Measurements from ENCODE around the gene RAB28.
"Not testable (repeated sequence)": the region's sequence is repeated elsewhere in the genome, so short reads cannot be mapped to it uniquely, and the experiment has no call there.

The RAB28 gene

DNA sequence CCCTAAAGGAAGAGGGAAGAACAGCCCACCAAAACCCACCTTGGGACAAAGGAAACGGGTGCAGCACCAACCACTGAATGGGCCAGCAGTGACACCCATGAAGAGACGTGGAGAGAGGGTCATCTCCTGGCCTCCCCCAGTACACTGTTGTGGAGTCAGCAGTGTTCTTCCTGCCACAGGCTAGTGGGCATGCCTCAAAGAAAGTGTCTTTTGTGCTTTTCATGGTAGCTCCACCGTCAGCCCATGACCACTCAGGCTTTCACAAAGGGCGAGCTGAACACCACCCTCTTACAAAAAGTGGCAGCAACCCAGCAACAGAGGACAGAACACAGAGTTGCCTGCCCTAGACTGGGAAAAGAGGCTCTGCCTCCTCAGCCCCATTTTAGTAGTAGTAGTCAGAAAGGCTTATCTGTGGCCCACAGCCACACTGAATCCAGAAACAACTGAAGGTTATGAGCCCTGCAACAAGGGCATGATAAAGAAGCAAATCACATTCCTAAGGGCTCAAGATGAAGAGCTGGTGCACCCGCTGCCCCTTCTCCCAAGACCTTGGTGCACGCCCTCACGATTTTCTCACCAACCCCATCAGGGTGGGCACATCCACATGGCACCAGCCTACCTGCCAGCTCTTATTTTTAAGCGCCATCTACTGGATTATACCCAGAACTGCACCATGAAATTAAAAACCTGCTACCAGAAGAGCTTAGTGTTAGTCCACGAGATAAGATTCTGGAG, 53.1 kb downstream of the RAB28 start:
- no peak overlapping the region for H3K4me3 ChIP-seq (ENCODE audit: low read depth, low read length)
- DNase-seq (ENCODE audit: low read depth) = no peak
- TF ChIP-seq, protein P1, sequence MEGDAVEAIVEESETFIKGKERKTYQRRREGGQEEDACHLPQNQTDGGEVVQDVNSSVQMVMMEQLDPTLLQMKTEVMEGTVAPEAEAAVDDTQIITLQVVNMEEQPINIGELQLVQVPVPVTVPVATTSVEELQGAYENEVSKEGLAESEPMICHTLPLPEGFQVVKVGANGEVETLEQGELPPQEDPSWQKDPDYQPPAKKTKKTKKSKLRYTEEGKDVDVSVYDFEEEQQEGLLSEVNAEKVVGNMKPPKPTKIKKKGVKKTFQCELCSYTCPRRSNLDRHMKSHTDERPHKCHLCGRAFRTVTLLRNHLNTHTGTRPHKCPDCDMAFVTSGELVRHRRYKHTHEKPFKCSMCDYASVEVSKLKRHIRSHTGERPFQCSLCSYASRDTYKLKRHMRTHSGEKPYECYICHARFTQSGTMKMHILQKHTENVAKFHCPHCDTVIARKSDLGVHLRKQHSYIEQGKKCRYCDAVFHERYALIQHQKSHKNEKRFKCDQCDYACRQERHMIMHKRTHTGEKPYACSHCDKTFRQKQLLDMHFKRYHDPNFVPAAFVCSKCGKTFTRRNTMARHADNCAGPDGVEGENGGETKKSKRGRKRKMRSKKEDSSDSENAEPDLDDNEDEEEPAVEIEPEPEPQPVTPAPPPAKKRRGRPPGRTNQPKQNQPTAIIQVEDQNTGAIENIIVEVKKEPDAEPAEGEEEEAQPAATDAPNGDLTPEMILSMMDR (conservative IDR thresholded peaks at IDR 0.05; ENCODE audit: low read depth, low read length) = peak; percentile 43

DNA sequence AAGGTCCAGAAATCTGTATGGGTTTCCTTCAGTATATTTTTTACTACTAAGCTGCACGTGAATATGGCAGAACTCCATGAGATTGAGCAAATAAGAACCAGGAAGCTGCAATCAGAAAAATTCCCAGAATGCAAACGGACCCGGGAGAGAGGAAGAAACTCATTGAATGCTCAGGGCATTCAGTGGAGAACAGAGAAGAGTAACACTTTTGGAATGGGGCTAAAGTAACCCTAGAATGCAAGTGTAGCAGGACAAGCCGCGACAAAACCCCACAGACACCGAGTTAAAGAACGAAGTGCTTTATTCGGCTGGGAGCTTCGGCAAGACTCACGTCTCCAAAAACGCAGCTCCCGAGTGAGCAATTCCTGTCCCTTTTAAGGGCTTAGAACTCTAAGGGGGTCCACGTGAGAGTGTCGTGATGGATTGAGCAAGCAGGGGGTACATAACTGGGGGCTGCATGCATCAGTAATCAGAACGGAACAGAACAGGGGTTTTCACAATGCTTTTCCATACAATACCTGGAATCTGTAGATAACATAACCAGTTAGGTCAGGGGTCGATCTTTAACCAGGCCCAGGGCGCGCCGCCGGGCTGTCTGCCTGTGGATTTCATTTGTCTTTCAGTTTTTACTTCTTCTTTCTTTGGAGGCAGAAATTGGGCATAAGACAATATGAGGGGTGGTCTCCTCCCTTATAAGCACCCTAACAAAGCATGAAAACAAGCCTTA, 56.4 kb downstream of the RAB28 start:
- peak; percentile 9 for DNase-seq (ENCODE audit: low read depth)
- no peak overlapping the region for H3K4me3 ChIP-seq (ENCODE audit: low read depth, low read length)
- TF ChIP-seq, protein P1 (conservative IDR thresholded peaks at IDR 0.05; ENCODE audit: low read depth, low read length) = no peak

DNA sequence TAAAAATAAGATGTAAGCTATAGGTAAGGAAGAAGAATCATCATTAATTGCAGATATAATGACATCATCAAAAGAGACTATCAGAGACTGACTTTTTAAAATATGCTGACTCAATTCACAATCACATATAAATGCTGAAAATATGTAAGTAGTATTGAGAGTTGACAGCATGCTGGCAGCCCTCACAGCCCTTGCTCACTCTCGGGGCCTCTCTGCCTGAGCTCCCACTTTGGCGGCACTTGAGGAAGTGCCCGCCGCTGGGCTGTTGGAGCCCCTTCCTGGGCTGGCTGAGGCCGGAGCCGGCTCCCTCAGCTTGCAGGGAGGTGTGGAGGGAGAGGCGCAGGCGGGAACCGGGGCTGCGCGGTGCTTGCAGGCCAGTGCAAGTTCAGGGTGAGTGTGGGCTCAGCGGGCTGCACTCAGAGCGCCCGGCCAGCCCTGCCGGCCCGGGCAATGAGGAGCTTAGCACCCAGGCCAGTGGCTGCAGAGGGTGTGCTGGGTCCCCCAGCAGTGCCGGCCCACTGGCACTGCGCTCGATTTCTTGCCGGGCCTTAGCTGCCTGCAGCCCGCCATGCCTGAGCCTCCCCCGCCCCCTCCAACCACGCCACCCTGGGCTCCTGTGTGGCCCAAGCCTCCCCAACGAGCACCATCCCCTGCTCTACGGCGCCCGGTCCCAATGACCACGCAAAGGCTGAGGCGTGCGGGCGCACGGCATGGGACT, 68.9 kb downstream of the RAB28 start:
- TF ChIP-seq, protein P1 (conservative IDR thresholded peaks at IDR 0.05; ENCODE audit: low read depth, low read length) = no peak
- no peak overlapping the region for H3K4me3 ChIP-seq (ENCODE audit: low read depth, low read length)
- DNase-seq (ENCODE audit: low read depth) = no peak

DNA sequence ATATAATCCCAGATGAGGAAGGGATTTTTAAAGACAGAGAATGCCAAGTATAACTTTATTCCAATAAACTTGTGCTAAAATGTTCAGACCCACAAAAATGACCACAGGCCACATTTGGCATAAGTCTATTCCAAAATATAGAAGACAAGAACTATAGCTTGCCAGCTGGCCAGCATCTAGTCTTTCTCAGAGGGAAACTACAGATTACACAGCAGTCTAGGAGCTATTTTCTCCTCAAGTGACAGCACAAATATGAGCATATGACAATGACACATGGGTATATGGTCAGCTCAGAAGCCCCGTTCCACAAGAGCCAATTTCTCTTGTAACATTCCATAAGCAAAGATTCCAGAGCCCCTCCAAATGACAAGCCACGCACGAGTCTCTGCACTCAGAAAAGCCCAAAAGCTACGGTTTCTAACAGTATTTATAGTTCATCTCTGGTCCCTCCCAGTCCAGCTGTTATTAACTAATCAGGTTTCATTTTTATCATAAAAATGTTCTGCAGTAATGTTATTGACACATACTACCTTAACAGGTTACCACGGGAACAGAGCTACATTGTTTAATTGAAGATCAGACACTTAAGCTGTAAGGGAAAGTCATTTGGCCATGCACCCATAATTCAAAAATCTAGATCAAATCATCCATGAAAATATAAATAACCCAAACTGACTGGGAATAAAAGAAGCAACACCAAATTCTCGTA, 70.3 kb downstream of the RAB28 start:
- DNase-seq (ENCODE audit: low read depth) = no peak
- TF ChIP-seq, protein P1 (conservative IDR thresholded peaks at IDR 0.05; ENCODE audit: low read depth, low read length) = no peak
- H3K4me3 ChIP-seq (ENCODE audit: low read depth, low read length) = no peak overlapping the region

DNA sequence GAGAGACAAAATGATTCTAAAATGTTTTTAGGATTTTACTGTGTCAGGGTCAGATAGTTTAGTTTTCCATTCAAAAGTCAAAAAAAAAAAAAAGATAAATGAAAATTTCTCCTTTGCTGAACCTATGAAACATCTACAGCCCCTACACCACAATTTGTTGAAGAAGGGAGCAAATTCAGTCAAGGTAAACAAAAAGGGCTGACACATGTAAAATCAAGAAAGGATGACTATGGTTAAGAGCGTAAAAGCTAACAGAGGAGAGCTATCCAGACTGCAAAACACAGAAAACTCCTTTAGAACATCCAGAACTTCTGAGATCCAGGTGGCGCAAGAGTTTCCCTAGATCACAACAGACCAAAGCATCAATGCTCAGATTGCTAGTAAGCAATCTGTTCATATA, 72.2 kb downstream of the RAB28 start:
- H3K4me3 ChIP-seq (ENCODE audit: low read depth, low read length) = no peak overlapping the region
- DNase-seq (ENCODE audit: low read depth) = no peak
- TF ChIP-seq, protein P1 (conservative IDR thresholded peaks at IDR 0.05; ENCODE audit: low read depth, low read length) = no peak

DNA sequence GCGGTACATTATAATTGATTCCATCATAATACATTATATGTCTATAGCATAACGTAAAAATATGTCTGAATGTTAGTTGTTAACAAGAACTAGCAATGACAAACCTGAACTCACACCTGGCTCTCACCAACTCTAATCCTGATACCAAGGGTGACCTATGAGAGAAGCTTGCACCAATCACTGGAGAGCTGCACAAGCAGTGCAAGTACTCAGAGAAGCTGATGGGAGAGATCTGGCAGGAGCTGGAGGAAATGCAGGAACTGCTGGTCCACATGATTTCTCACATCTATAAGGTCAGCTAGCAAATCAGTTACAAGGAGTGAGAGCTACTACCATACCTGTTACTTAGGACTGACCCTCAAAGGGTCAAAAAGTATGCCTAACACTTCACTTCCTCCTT, 74.8 kb downstream of the RAB28 start:
- no peak for DNase-seq (ENCODE audit: low read depth)
- H3K4me3 ChIP-seq (ENCODE audit: low read depth, low read length) = no peak overlapping the region
- TF ChIP-seq, protein P1 (conservative IDR thresholded peaks at IDR 0.05; ENCODE audit: low read depth, low read length) = no peak

DNA sequence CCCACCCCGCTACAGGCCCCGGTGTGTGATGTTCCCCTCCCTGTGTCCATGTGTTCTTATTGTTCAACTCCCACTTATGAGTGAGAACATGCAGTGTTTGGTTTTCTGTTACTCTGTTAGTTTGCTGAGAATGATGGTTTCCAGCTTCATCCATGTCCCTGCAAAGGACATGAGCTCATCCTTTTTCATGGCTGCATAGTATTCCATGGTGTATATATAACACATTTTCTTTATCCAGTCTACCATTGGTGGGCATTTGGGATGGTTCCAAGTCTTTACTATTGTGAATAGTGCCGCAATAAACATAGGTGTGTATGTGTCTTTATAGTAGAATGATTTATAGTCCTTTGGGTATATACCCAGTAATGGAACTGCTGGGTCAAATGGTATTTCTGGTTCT, 78.0 kb downstream of the RAB28 start:
- not testable (repeated sequence) for DNase-seq (ENCODE audit: low read depth); H3K4me3 ChIP-seq (ENCODE audit: low read depth, low read length)
